OCI-LY3 (cell line): ENCODE measurements around the gene PPM1M.

Experiments
- H2AFZ ChIP-seq: fragments of 200-600, 300-600 bp; shearing (Covaris generic); 2 replicates; pipeline ENCODE4 v1.6.0; 2014; ENCODE audit warnings: antibody characterized with exemption, low read depth, low read length
- H3K27ac ChIP-seq: fragments of 200-600, 300-600 bp; sonication (generic); 2 replicates; pipeline ENCODE4 v1.5.1; 2014; ENCODE audit warnings: mild to moderate bottlenecking, low read length, moderate library complexity, mixed read lengths
- H3K27me3 ChIP-seq: fragments of 200-600, 300-600 bp; sonication (generic); 2 replicates; pipeline ENCODE4 v1.6.1; 2014; ENCODE audit warnings: low read depth, low read length, mixed read lengths
- H3K36me3 ChIP-seq: fragments of 200-600, 300-600 bp; sonication (generic); replicated peaks from 2 replicates; pipeline ENCODE3; 2014; ENCODE audit warnings: low read depth, low read length, mixed read lengths
- H3K4me1 ChIP-seq: fragments of 300-600, 200-600 bp; sonication (generic); 2 replicates; pipeline ENCODE4 v1.6.1; 2014; ENCODE audit warnings: low read length, mixed read lengths
- H3K4me2 ChIP-seq: fragments of 200-600, 300-600 bp; sonication (generic); 2 replicates; pipeline ENCODE4 v1.6.1; 2014; ENCODE audit warnings: low read length, mixed read lengths
- H3K4me3 ChIP-seq: fragments of 300-600, 200-600 bp; sonication (generic); 2 replicates; pipeline ENCODE4 v1.5.1; 2014; ENCODE audit warnings: antibody characterized with exemption, mild to moderate bottlenecking, low read length, moderate library complexity
- H3K79me2 ChIP-seq: fragments of 300-600, 200-600 bp; shearing (Covaris generic); 2 replicates; pipeline ENCODE4 v1.6.1; 2014; ENCODE audit warnings: mild to moderate bottlenecking, low read length, mixed read lengths
- H3K9ac ChIP-seq: fragments of 300-600, 200-600 bp; shearing (Covaris generic); 2 replicates; pipeline ENCODE4 v1.6.0; 2014; ENCODE audit warnings: mild to moderate bottlenecking, low read length, moderate library complexity
- H3K9me3 ChIP-seq: fragments of 200-600, 300-600 bp; shearing (Covaris generic); 2 replicates; pipeline ENCODE4 v1.6.1; 2014; ENCODE audit warnings: low read length, mixed read lengths; ENCODE audit not compliant: insufficient read depth
- H4K20me1 ChIP-seq: fragments of 200-600, 300-600 bp; sonication (generic); 2 replicates; pipeline ENCODE4 v1.6.1; 2016; ENCODE audit warnings: low read length, mixed read lengths; ENCODE audit not compliant: insufficient read depth
- EZH2phosphoT487 ChIP-seq: fragments of 200-600 bp; shearing (Covaris generic); IDR thresholded peaks from 2 replicates; pipeline ENCODE4 v1.6.1; 2018; ENCODE audit warnings: antibody characterized with exemption, mixed run types, low read depth
- TF ChIP-seq, protein P1 (sequence below): fragments of 200-600, 300-600 bp; sonication (generic); IDR thresholded peaks from 2 replicates; pipeline ENCODE4 v1.5.1; 2014; ENCODE audit warnings: antibody characterized with exemption, low read length, low read depth

Gene PPM1M

GRCh38 chr3:52245322-52246263 lies at the start of gene PPM1M:
TSS of gene PPM1M (plus strand) at chr3:52245759. CDS start at chr3:52245825, 66 bp downstream.
- Histone ChIP-seq H4K20me1 (0 out of 2 replicates have a peak, but pooled peaks cover 9% of the 10 kb centered on the region), H3K4me2 (peak within 1 kb of the TSS; percentile 85), H3K9me3 (0 out of 2 replicates have a peak, but pooled peaks cover 4% of the 10 kb centered on the region), H3K36me3 (peaks cover 16% of the 10 kb centered on the region), H3K79me2 (0 out of 2 replicates have a peak, but pooled peaks cover 3% of the 10 kb centered on the region), H3K4me3 (peak within 1 kb of the TSS; percentile 79), H3K27me3 (no peaks in the 10 kb centered on the region), H3K9ac (peak within 1 kb of the TSS; percentile 68), H3K27ac (peak within 1 kb of the TSS; percentile 87), H2AFZ (peak within 1 kb of the TSS; percentile 13; the same call in 1 of the 2 replicates), H3K4me1 (peaks cover 51% of the 10 kb centered on the region)
- TF ChIP-seq, protein P1, sequence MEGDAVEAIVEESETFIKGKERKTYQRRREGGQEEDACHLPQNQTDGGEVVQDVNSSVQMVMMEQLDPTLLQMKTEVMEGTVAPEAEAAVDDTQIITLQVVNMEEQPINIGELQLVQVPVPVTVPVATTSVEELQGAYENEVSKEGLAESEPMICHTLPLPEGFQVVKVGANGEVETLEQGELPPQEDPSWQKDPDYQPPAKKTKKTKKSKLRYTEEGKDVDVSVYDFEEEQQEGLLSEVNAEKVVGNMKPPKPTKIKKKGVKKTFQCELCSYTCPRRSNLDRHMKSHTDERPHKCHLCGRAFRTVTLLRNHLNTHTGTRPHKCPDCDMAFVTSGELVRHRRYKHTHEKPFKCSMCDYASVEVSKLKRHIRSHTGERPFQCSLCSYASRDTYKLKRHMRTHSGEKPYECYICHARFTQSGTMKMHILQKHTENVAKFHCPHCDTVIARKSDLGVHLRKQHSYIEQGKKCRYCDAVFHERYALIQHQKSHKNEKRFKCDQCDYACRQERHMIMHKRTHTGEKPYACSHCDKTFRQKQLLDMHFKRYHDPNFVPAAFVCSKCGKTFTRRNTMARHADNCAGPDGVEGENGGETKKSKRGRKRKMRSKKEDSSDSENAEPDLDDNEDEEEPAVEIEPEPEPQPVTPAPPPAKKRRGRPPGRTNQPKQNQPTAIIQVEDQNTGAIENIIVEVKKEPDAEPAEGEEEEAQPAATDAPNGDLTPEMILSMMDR: no peak
- TF ChIP-seq EZH2phosphoT487: no peak

GRCh38 chr3:52195823-52196331 lies 49.7 kb upstream of the PPM1M start:
- H4K20me1 ChIP-seq: no peaks in the 10 kb centered on the region
- no peaks in the 10 kb centered on the region for H3K27me3 ChIP-seq
- H2AFZ ChIP-seq: no peak overlapping the region
- no peak overlapping the region for H3K4me2 ChIP-seq
- TF ChIP-seq, protein P1: no peak
- TF ChIP-seq EZH2phosphoT487: no peak
- no peaks in the 10 kb centered on the region for H3K9me3 ChIP-seq
- peaks cover 16% of the 10 kb centered on the region for H3K79me2 ChIP-seq
- H3K27ac ChIP-seq: no peak overlapping the region
- peaks cover 11% of the 10 kb centered on the region for H3K36me3 ChIP-seq
- H3K4me1 ChIP-seq: peaks cover 20% of the 10 kb centered on the region
- H3K9ac ChIP-seq: no peak overlapping the region
- no peak overlapping the region for H3K4me3 ChIP-seq

GRCh38 chr3:52196977-52197376 lies 48.6 kb upstream of the PPM1M start:
- H3K36me3 ChIP-seq: peaks cover 20% of the 10 kb centered on the region
- peaks cover 20% of the 10 kb centered on the region for H3K4me1 ChIP-seq
- TF ChIP-seq, protein P1: no peak
- TF ChIP-seq EZH2phosphoT487: no peak
- no peaks in the 10 kb centered on the region for H4K20me1 ChIP-seq
- peak overlapping the region; percentile 94 for H3K4me2 ChIP-seq
- no peaks in the 10 kb centered on the region for H3K27me3 ChIP-seq
- H3K79me2 ChIP-seq: peaks cover 16% of the 10 kb centered on the region
- H3K4me3 ChIP-seq: peak overlapping the region; percentile 90
- no peak overlapping the region for H2AFZ ChIP-seq
- no peaks in the 10 kb centered on the region for H3K9me3 ChIP-seq
- no peak overlapping the region for H3K27ac ChIP-seq
- peak overlapping the region; percentile 91 for H3K9ac ChIP-seq

DNA sequence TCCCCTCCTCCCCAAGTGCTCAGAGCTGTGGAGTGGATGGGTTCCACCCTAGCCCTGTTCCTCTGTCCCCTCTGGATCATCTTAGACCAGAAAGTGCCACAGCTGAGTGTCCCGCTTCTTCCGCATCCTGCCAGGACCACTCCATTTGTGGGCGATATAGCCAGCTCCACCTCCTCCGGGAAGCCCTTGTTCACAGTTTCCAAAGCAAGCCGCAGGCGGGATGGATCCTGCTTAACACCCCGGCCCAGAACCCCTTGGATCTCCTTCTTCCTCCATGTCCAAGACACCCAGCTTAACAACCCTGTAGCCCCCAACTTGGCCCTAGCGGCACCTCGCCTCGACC lies 48.1 kb upstream of the PPM1M start:
- Histone ChIP-seq H3K9me3 (no peaks in the 10 kb centered on the region), H3K9ac (peak overlapping the region; percentile 91), H3K27me3 (no peaks in the 10 kb centered on the region), H4K20me1 (no peaks in the 10 kb centered on the region), H2AFZ (peak overlapping the region; percentile 96), H3K4me3 (peak overlapping the region; percentile 90), H3K4me2 (peak overlapping the region; percentile 94), H3K36me3 (peaks cover 24% of the 10 kb centered on the region), H3K4me1 (peaks cover 20% of the 10 kb centered on the region), H3K27ac (peak overlapping the region; percentile 56), H3K79me2 (peaks cover 16% of the 10 kb centered on the region)
- TF ChIP-seq EZH2phosphoT487: no peak
- TF ChIP-seq, protein P1: no peak
